GM19328 (cell line): ENCODE data around the gene CACNA1D.

ENCODE experiments used
- ATAC-seq: cut with Tn5 transposase; IDR thresholded peaks from one replicate; pipeline ENCODE4 v1.9.1; 2021; ENCODE audit warnings: mild to moderate bottlenecking, moderate library complexity; ENCODE audit not compliant: unreplicated experiment

The CACNA1D gene

DNA sequence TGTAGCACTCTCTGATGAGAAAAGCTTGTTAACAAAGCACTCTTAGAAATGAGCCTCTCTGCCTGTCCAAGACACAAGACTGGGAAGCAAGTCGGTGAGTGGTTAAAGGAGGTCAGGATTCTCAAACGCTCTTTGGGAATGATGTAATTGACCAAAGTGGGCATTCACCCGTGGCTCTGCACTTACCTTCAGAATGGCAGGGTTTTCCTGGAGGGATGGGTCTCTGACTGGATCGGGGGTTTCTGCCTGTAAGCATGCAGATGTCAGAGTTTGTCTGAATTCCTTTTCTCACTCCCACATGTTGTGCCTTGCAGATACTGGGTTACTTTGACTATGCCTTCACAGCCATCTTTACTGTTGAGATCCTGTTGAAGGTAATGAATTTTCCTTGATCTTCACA is 245.6 kb downstream of the CACNA1D start:
- ATAC-seq: no peak

DNA sequence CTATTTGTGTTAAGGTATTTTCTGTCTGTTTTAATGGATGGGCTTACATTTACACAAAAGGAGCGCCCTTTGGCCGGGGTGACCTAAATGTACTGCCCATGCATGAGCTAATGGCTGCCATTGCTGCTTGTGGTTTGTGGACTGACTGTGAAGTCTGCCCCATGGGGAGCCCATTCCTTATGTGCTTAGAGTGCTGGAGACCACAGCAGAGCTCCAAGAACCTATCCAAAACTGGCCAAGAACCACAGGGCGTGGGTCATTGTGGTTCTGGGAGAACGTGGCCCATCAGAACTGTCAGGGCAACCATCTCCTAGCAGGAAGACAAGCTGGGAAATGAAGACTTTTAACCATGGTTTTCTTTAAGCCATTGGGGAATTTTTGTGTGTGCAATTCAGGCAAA is 246.5 kb downstream of the CACNA1D start:
- no peak for ATAC-seq

DNA sequence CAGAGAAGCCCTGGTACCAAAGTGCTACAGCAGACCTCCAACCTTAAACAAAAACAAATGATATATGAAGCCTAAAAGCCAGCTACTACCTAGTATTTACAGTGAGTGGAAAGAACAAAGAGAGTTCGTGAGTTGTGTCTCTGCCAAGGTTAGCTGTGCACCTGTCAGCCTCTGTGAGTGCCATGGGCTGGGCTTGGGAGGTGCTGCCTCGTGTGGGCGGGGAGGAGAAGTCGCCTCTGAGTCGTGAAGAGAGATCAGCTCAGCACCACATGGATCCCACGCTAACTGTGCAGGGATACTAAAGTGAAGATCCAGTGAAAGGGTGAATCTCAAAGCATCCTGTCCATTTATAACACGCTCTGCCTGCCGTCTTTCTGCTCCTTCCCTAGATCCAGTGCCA is 249.9 kb downstream of the CACNA1D start:
- no peak for ATAC-seq

DNA sequence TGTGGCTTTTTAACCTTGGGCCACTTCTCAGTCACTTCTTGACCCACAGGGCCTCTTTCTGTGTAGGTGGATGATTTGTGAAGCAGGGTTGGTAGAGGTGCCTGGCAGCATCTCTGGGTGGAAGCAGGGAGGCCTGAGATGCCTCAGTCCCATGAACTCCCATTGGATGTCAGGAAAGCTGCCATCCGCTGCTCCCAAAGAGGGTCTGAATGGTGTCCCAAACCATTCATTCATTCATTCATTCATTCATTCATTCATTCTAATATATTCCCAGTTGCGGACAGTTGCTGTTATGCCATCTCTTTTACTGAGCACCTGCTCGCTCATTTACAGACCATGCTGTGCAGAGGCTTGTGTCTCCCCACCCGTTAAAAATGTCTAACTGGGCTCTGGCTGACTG is 253.1 kb downstream of the CACNA1D start:
- ATAC-seq: no peak

DNA sequence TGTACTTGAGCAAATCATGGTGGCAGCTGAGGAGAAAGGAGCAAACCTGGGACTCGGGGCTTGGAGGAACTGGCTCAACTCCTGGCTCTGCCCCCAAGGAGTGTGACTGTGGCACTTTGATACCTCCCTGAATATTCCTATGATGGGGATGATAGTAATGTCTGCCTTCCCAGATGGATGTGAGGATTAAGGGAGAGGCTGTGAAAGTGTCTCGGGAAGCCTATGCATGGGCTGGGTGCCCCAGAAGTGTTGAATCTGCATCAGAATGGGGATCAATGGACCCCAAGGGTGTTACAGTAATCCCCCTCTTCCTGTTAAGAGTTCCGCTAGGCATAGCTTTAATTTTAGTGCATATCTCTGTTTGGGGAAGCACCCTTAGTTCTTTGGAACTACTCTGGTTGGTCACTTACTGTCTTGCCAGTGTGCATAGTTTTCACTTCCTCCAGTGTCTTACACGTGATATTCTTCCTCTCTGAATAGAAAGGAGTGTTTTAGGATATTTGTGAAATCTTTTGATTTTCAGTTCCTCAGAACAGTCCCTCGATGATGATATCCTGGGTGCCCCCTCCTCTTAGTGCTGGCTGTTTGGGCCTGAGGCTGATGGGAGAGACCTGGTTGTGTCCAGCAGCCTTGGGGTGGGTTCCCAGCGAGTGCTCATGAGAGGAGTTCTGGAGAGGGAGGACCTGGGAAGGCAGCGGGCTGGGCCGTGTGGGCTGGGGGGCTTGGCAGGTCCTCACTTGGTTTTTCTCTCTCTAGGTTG is 254.3 kb downstream of the CACNA1D start:
- ATAC-seq: peak; percentile 82

DNA sequence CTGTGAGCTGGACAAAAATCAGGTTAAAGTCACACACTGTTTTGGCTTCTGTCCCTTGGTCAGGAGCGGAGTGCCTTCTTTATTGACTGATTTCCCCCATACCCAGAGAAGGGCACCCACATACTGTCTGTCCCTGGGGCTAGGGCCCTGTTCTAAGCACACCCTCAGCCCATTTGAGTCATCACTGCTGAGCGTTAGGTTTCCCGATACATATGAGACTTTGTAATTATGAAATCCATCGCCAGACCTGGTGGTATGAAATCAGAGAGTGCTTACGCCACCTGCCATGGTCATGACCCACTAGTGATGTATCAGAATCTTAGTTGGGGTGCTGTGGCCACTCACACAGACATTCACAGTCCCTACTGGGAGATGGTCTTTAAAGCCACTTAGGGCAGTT is 255.0 kb downstream of the CACNA1D start:
- ATAC-seq: no peak

DNA sequence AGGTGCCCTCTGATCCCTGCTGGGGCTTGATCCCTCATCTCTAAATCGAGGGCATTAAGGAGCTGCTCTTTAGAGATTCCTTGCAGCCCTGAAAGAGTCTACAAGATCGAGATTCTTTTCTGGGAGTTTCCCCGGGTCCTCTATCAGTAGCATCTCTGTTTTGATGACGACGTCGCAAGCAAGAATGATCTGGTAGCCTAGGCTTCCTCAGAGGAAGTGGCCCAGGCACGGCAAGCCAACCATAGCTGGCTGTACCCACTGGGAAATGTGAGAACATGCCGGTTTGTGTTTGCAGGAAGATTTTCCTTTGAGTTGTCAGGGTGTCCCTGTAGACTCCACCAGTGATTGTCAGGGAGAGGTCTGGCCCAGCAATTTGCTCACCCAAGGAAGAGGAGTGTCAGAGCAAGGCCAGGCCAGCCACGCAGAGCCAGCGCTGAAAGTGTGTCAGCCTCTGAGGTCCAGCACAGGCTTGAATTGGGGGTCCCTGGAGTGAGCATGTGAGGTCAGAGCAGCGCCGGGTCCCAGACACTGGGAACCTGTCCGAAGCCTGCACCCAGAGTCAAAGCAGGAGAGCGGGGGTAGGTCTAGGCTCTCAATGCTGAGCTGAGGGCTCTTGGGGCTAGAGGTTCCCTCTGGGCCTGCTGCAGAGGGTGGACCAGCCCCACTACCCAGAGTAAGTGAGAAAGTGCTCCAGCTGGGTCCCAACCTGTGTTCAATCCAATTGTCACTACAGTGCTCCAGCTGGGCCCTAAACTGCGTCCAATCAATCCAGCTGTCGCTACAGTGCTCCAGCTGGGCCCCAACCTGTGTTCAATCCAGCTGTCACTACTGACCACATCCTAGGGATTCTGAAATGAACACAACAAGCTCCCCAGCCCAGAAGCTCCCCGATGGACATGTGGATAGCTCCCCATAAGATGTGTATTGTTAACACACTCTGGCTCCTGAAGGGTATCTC is 256.1 kb downstream of the CACNA1D start:
- no peak for ATAC-seq

DNA sequence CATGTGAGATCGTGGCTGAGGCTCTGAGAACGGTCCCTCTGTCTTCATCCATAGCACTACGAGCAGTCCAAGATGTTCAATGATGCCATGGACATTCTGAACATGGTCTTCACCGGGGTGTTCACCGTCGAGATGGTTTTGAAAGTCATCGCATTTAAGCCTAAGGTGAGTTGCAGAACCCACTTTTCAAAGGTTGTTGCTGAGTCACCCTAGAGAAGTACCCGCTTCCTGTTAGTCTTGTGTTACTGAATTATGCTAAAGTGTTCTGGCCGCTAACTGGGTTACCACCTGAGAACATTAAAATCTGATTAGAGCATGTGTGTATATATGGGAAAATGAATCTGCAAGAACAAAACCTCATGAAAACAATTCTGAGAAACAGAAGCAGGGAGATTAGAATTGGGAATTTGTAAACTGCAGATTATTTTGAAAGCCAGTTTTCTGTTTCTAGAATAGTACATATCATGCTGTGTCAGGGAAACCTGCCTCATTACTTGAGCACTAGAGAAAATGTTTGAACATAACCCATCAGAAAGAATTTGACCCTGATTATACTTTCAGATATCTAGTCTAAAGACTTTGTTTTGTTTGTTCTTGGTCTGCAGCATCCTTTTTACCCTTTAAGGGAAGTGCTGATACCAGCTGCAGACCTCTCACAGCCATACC is 259.2 kb downstream of the CACNA1D start:
- no peak for ATAC-seq

DNA sequence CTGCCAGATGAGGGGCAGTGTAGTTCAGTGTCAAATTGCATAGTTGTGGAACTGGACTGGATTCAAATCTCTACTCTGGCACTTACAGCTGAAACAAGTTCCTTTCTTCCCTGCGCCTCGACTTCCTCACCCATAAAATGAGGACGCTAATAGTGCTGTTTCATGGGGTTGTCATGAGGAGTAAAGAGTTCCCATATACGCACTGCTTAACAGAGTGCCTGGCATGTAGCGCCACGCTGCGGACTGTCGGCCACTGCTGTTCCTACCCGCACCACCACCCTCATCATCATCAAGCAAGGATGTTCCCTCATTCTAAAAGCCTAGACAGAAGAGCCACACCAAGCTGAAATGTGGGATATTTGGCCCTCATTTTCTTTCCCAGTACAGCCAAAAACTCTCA is 259.9 kb downstream of the CACNA1D start:
- ATAC-seq: no peak

DNA sequence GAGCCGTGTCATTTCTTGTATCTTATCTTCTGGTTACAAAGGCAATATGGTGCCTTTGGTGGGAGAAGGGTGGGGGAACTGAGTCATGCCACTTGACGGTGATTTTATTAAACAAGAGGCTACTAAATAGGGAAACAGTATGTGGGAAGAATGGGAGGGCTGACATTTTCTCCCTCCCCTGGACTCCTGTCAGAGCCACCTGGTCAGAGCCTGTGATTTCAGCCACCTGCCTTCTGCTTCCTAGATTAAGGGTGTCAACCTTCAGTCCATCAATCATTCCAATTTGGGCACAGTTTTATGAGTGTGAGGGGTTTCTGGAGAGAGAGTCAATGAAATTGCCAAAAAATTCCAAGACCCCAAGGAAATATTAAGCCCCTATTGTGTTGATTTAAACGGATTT is 264.4 kb downstream of the CACNA1D start:
- no peak for ATAC-seq

DNA sequence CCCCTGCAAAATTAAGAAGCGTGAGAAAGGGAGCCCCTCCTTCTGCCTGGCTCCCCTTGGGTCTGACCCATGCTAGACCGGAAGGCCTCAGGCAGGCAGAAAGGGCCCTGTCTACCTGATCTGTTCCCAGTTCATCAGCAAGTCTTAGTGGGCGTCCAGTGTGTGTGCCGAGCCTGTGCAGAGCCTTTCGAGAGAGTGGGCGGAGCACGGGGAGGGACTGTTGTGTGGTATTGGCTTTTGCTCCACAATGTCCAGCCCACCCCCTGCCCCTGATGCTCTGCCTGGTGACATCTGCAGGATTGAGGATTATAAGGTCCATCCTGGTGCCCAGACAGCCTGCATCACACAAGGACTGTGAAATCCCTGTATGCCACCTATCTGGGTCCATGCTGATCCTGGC is 268.9 kb downstream of the CACNA1D start:
- ATAC-seq: no peak

DNA sequence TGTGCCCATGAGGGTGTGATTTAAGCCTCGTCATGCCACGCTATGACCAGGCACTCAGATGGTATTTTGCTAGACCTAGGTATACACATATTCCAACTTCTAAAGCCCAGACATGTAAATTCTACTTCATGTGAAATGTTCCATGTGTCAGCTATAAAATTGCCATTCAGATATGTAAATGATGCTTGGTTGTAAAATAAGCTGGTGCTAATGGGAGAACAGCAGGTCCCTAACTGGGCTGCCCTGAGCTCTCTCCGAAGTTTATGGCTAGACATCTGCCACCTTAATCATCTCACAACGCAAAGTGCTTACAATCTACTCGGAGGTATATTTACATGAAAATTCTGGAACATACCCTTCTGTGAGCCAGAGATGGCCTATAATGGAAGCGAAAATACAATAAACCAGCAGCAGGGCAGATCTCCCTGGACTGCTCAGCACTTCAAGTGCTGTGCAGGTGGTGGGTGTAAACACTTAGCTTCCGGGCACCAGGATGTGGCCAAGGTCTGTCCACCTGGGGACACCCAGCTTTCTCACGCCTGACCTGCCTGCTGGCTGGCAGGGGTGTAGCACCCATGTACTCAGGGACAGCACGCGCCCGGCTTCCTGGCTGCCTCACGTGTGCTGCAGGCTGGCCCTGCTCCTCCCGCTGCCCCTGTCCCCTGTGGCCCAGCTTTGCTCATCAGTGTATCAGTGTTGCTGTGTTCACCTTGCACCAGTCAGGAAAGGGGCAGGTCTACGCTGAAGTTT is 269.8 kb downstream of the CACNA1D start:
- ATAC-seq: no peak

DNA sequence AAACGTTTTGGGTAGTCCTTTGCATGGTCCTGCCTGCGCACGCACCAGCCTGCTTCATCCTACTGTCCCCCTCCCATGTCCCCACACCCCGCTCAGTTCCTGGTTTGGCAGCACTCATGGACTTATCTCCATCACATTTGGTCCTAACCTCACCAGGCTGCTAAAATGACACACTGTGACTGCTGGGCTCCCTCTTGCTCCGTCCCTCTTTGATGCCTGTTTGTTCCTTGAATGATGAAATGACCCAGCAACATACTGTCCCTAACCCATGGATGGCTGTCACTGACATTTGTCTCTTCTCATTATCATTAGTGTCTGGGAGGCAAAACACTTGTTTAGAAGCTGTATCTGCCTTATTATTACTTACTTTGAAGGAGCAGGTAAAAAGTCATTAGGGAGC is 271.3 kb downstream of the CACNA1D start:
- ATAC-seq: no peak

DNA sequence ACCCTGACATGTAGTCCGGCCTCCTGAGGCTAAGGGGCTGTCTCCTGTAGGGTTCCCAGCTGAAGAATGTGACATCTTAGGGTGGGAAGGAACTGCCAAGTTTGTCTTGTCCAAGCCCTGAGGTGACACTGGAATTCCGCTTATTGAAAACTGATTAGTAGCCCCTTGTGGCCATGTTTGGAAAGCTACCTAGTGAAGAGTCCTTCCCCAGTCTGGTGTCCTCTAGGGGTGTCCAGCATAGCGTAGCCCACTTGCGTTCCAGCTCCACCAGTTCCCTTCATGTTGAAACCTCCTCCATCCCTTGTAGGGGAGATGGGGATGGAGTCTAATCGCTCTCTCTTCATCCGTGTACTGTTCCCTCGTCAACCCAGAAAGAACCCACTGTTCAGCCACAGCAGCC is 272.3 kb downstream of the CACNA1D start:
- no peak for ATAC-seq

DNA sequence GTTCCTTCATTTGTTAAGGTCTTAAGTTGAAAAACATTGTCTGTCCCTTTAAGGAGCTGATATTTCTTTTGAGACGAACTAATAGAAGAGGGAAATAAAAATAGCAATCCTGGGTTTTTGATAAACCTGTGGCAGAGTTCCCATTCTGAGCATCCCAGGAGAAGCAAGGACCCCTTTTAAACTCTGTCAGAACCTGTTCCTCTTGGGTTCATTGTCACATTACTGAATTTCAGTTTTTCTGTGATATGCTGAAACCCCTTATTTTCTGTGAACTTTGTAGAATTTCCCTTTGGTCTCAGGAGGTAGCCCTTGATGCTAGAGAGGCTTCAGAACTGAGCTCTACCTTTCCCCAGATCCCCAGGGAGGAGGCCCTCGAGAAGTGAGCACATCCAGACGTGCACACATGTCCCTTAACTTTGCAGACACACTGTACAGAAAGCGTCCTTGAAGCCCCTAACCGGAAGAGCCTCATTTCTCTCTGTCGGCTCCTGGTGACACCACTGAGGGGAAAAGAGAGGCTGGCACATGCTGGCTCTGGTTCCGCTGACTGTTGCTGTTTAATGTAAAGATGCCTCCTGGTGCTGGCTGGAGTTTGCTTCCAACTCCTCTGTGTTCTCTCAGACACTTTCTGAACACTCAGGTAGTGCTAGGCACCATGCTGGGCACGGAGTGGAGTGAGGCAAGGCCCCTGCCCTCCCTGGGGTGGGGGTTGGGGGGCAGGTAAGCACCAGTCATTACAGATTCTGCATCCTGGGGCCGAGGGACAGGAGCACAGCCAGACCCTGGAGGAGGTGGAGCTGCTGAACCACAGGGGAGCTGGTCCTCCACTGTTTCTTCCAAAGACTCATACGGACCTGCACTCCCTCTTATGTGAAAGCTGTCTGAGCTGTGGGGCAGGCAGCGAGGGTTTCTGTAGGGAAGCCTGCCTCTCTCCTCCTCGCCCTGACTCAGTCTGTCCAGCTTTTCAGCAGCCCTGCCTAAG is 274.4 kb downstream of the CACNA1D start:
- no peak for ATAC-seq

DNA sequence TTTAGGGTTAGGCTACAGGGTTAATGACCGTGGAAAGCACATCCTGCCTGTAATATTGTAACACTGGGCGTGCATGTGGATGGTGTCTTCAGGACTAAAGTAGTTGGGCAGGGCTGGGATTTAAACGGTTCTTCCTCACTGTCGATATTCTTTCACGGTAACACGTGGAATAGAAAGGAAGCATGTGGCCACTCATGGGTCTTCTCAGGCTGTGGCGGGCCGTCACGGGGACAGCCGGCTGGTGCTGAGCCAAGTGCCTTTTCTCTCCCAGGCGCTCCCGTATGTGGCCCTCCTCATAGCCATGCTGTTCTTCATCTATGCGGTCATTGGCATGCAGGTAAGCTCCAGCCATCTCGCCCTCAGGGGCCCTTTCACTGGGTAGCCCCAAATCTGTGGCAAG is 278.2 kb downstream of the CACNA1D start:
- no peak for ATAC-seq

DNA sequence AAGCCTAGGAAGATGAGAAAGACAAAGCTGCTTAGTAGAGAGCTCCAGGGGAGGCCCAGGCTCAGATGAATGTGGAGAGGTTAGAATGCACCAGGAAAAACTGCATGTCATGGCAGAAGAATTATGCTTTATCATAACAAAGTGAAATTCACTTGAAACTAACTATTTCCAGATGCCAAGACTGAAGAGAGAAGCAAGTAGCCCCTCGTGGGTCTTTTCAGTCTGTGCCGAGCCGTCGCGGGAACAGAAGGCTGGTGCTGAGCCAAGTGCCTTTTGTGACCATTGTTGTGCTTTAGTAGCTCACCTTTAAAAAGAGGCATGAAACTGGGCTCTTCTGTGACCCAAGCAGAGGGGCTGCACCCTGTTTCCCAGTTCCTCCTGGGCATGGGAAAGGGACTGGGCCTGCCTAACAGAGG is 278.6 kb downstream of the CACNA1D start:
- ATAC-seq: no peak

DNA sequence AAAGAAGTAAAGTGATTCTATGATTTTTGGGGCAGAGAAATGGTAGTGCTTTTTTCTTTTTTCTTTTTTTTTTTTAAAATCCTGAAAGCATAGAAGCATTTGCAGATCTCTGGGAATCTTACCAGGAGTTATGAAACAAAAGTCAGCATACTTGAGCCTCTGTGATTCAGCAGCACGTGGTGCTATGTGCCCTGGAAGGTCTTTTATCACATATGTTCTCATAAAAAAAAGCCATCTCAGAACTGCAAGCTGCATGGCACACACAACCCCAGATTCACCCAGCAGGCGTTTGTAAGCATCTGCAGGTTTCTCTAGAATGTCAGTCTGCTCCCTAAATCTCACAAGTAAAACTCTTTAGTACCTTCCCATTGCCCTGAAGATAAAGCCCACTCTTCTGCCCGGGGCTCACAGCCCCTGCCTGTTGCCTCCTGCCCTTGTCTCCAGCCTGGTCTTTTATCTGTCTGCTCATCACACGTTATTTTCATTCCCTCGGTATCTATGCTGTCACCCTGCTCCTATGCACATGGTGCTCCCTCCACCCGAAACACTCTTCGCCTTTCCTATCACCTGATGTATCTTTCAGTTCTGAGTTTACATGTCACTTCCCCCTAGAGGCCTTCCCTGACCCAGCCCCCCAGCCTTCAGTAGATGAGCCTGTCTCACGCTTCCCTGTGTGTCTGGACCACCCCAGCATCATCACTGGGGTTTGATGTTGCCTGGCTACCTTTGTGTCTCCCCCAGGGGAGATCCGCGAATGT is 279.4 kb downstream of the CACNA1D start:
- no peak for ATAC-seq

DNA sequence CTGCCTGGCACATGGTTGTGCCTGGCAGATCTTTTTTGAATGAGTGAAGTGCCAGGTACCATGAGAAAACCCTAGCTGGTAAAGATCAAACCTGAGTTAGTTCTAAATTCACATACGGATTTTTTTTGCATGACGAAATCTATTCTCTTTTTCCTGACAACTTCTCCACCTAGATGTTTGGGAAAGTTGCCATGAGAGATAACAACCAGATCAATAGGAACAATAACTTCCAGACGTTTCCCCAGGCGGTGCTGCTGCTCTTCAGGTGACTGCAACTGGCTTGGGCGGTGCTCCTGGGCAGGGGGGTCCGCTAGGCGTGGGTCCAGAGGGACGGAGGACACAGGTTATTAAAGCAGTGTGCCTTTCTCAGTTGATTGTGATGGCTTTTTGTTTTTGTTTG is 280.0 kb downstream of the CACNA1D start:
- ATAC-seq: no peak
